ENCODE data around the gene PKIG.
"Not testable (repeated sequence)": the region's sequence is repeated elsewhere in the genome, so short reads cannot be mapped to it uniquely, and the experiment has no call there.

The PKIG gene

DNA sequence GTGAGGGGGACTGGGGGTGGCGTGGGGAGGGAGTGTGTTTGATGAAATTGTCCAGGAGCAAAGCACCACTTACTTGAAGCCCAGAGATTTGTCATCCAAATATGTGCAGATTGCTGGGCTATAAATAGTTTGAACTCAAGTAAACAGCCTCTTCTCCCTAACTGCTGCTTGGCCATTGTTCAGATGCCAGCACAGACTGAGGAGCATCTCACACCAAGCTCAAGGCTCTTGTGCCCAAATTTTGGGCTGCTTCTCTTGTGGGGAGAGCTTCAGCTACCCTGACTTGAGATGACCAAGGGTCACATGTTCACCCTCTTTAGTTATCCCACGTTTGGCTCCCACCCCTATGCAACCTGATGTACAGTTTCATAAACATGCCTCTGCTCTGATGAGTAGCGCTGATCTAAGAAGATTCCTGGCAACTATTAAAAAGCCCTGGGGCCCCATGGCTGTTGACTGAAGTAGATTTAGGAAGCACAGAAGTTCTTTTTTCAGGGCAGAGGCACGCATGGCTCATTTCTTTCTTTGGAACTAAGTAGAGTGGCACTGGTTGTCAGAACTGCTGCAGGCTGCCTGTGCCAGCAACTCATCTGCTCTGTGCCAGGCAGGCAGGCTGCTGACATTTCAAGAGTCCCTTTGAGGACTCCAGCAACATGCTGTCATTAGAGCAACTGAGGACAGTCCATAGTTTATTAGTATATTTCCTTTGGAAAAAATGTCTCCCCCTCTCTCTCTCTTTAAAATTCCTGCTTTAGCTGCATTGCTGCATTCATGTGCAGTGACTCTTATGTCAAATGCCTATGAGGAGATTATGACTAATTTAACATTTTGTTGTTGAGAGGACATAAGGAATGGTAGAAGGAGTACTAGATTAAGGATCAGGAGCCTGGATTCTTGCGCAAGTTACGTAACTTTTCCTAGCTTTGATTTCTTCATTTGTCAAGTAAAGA is 9.6 kb upstream of the PKIG start:
- DNase-seq (ENCODE audit: low read depth) = no peak

GRCh38 chr20:44573501-44573869 is 8.9 kb upstream of the PKIG start:
- no peak for DNase-seq (ENCODE audit: low read depth)

DNA sequence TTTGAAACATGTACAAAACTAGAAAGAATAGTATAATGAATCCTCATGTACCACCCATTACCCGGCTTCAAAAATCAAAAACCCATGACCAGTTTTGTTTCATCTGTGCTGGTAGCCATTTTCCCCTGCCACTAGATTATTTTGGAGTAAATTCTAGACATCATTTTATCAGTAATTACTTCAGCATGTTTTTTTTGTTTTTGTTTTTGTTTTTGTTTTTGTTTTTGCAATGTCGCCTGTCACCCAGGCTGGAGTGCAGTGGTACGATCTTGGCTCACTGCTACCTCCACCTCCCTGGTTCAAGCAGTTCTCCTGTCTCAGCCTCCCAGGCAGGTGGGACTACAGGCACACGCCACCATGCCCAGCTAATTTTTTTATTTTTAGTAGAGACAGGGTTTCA is 8.0 kb upstream of the PKIG start:
- DNase-seq (ENCODE audit: low read depth) = no peak

DNA sequence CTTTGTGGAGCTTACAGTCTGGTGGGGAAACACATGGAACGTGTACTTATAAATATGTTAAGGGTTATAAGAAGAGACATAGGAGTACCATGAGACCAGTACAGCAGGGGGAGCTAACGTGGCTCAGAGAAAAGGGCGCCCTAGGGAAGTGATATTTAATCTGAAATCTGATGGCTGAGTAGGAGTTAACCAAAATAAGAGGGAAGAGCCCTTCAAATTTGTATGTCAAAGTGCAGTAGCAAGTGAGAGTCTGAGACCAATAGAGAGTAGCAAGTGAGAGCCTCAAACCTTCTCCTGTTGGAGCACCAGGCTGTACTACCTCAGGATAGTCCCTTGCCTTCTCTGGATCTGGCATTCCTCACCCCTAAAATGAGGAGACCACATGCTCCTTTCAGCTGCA is 6.1 kb upstream of the PKIG start:
- no peak for DNase-seq (ENCODE audit: low read depth)

- no peak for DNase-seq (ENCODE audit: low read depth)
These were observed 2.9 kb upstream of the PKIG start for GRCh38 chr20:44579313-44580081.

DNA sequence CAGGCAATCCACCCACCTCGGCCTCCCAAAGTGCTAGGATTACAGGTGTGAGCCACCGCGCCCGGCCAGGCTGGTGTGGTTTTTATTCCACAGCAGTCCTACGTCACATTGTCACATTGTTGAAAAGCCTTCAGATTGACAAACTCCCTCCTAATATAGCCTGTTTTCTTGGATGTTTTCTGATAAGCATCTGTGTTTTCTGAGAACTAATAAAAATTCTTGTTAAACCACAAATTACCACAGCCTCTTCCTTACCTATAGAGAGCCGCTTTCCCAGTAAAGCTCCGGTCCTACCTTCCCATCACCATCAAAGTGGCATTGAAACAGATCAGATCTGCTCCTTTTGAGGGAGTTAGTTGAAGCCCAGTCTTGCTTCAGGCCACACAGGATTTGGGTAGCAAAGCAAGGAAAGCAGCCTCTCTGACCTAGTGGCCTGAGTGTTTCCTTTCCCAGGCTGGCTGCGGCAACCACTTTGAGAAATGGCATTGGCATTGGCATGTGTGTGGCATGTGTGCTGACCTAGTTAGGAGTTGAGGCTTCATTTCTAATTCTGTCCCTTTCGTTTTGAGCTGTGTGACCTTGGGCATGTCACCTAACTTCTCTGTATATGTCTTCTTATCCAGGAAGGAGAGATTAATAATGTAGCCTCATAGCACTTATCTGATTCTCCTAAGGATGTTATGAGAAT is 1.7 kb upstream of the PKIG start:
- DNase-seq (ENCODE audit: low read depth) = no peak

GRCh38 chr20:44581515-44581914 is 864 bp upstream of the PKIG start:
- no peak for DNase-seq (ENCODE audit: low read depth)

DNA sequence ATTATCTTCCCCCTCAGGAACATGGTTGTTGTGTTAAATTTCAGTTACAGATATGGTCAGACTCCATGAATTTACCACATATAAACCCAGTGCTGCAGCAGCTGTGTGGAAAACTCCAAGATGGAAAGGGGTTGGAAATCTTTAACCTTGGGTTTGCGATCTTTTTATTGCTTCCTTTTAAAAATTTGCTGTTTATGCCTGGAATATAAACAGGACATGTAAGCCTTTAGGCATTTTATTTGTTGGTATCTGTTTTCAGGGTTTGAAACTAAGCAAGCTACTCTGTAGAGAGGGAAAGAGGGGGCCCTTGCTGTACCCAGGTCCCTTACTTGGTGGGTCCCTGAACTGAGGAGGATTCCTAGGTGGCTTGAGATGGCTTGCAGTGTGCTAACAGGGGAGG is 778 bp downstream of the PKIG start:
- DNase-seq (ENCODE audit: low read depth) = no peak

GRCh38 chr20:44584162-44584561 is 1.8 kb downstream of the PKIG start:
- DNase-seq (ENCODE audit: low read depth) = no peak

GRCh38 chr20:44585057-44585963 is 2.9 kb downstream of the PKIG start:
- no peak for DNase-seq (ENCODE audit: low read depth)

DNA sequence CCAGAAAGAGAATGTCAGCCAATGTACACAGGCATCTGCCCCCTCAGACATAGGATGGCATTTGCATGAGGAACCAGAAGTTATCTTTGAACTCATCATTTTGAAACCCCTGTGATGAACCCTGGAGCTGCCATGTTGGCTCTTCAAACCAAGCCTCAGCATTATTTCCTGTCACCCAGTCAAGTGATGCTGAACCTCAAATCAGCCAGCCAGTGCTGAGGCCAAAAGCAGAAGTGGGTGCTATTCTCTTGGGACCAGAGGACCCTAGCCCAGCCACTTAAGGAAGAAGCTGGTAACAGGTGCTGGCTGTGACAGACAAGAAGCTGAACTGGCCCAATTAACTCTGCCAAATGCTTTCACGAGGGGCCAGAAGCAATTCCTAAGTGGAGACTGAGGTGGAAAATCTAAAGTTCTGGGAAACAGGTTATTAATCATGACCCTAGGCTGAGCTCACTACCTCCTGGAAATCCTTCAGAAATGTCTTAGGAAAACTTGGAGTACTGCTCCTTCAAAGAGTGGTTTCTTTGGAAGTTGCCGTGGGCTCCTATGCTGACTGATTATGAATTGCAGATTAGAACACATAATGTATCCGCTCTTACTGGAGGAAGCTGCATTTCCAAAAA is 4.0 kb downstream of the PKIG start:
- no peak for DNase-seq (ENCODE audit: low read depth)

DNA sequence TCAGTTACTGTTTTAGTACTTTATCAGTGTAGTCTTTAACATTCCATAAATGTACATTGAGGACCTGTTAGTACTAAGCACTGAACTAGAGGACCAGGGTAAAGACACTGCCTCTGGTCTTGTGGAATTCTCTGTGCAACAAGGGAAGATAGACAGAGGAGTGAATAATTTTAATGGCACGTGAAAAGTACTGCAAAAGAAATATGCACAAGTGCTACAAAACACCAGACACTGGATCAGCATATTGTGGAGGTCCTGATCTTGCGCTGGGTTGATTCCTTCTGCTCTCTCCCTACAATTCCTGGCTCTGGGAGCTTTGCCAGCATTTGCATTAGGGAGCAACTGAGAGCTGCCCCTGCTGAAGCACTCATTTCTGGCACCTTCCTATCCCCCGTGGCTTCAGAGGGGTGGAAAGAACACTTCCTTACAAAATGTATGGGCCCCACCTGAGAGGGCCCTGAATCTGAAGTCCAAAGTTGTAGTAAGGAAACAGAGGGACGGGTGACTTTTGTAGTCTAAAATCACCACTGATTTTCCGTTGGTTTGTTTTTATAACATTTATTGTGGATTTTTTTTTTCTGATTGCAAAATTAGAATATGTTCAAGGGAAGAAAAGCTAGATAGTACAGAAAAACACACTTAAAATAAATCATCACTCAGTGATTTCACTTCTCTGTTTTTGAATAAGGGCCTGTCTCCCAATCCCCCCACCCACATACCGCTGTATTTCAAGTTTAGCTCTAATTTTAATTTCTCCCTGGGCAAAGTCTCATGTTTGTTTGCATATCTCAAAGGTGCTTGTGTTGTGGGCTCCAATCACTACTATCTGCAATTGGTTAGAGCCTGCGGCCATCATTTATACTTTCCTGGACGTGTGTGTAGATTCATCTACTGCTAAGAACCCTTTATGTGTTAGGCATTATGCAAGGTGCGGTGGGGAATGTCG is 4.9 kb downstream of the PKIG start:
- DNase-seq (ENCODE audit: low read depth) = no peak

DNA sequence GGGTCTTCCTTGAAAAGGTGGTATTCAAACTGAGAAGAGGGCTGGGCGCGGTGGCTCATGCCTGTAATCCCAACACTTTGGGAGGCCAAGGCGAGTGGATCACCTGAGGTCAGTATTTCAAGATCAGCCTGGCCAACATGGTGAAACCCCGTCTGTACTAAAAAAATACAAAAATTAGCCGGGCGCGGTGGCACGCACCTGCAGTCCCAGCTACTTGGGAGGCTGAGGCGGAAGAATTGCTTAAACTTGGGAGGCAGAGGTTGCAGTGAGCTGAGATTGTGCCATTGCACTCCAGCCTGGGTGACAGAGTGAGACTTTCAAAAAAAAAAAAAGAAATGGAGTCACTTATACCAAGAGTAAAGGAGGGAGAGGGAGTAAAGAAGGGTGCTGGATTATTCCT is 5.9 kb downstream of the PKIG start:
- DNase-seq (ENCODE audit: low read depth) = not testable (repeated sequence)

GRCh38 chr20:44589537-44589936 is 7.2 kb downstream of the PKIG start:
- DNase-seq (ENCODE audit: low read depth) = no peak

DNA sequence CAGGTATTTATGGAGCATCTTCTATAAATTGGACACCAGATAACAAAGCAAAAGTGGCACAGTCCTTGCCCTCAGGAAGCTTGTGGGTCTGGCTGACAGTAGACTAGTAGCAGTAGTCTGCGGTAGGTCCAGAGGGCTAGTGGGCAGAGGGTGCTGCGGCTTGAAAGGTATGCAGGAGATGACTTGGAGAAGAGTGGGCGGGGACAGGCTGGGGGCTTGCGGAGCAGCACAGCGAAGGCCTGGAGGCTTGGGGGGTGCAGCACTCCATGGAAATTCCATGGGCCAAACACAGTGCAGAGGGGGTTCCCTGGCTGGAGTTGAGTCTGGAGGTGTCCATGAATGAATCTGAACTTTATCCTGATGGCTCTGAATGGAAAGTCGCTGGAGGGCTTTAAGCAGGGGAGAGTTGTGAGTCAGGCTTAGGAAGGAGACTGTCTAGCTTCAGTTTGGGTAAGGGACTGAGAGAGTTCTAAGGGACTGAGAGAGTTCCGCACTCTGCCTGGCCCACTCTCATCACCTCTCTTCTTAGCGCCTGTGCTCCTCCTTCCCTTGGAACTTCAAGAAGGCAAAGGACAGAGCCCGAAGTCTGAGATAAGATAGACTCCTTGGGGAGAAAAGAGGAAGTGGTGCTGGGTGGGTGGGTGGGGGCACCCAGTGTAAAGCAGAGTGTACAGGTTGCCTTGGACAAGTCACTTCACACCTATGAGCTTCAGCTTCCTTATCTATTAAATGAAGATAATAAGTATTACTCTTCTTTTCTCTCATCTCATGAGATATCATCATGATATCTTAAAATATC is 8.8 kb downstream of the PKIG start:
- no peak for DNase-seq (ENCODE audit: low read depth)

GRCh38 chr20:44592366-44592765 is 10.0 kb downstream of the PKIG start:
- DNase-seq (ENCODE audit: low read depth) = no peak

- no peak for DNase-seq (ENCODE audit: low read depth)
These were observed 11.4 kb downstream of the PKIG start for GRCh38 chr20:44593751-44594150.

GRCh38 chr20:44594730-44595129 is 12.4 kb downstream of the PKIG start:
- peak; percentile 50 for DNase-seq (ENCODE audit: low read depth)

GRCh38 chr20:44596010-44596409 is 13.6 kb downstream of the PKIG start:
- DNase-seq (ENCODE audit: low read depth) = no peak

All from non-pigmented ciliary epithelial cell (primary cell).